ENCODE results near the gene EPHB1.

Gene EPHB1

GRCh38 chr3:135237371-135238143, 442.5 kb downstream of the EPHB1 start:
- Histone ChIP-seq H3K4me3 (ENCODE audit: low read depth, low read length) (no peak overlapping the region), H3K36me3 (replicated peaks) (no peaks in the 10 kb centered on the region), H3K27me3 (replicated peaks) (no peaks in the 10 kb centered on the region), H3K27ac (no peak overlapping the region)
- in situ Hi-C loops (cut with HindIII; ENCODE audit: low pct_ligation_motif_present, low sequenced_read_pairs) = no loop called here
- TF ChIP-seq CTCF (IDR thresholded peaks at IDR 0.05; ENCODE audit: low read depth, low read length, missing control alignments) = no peak
- no peak for DNase-seq

- TF ChIP-seq CTCF (IDR thresholded peaks at IDR 0.05; ENCODE audit: low read depth, low read length, missing control alignments) = no peak
- Histone ChIP-seq H3K27ac (no peak overlapping the region), H3K36me3 (replicated peaks) (no peaks in the 10 kb centered on the region), H3K27me3 (replicated peaks) (no peaks in the 10 kb centered on the region), H3K4me3 (ENCODE audit: low read depth, low read length) (no peak overlapping the region)
- DNase-seq = no peak
- in situ Hi-C loops (cut with HindIII; ENCODE audit: low pct_ligation_motif_present, low sequenced_read_pairs) = no loop called here
Observed at GRCh38 chr3:135238236-135238830, 443.3 kb downstream of the EPHB1 start.

GRCh38 chr3:135238871-135239614, 444.0 kb downstream of the EPHB1 start:
- Histone ChIP-seq H3K4me3 (ENCODE audit: low read depth, low read length) (no peak overlapping the region), H3K27me3 (replicated peaks) (no peaks in the 10 kb centered on the region), H3K27ac (no peak overlapping the region), H3K36me3 (replicated peaks) (no peaks in the 10 kb centered on the region)
- no peak for DNase-seq
- TF ChIP-seq CTCF (IDR thresholded peaks at IDR 0.05; ENCODE audit: low read depth, low read length, missing control alignments) = no peak
- in situ Hi-C loops (cut with HindIII; ENCODE audit: low pct_ligation_motif_present, low sequenced_read_pairs) = no loop called here

GRCh38 chr3:135239615-135239884, 444.5 kb downstream of the EPHB1 start:
- TF ChIP-seq CTCF (IDR thresholded peaks at IDR 0.05; ENCODE audit: low read depth, low read length, missing control alignments) = no peak
- Histone ChIP-seq H3K27me3 (replicated peaks) (no peaks in the 10 kb centered on the region), H3K36me3 (replicated peaks) (no peaks in the 10 kb centered on the region), H3K27ac (no peak overlapping the region), H3K4me3 (ENCODE audit: low read depth, low read length) (no peak overlapping the region)
- in situ Hi-C loops (cut with HindIII; ENCODE audit: low pct_ligation_motif_present, low sequenced_read_pairs) = no loop called here
- no peak for DNase-seq

GRCh38 chr3:135240426-135240825, 445.4 kb downstream of the EPHB1 start:
- no peak for TF ChIP-seq CTCF (IDR thresholded peaks at IDR 0.05; ENCODE audit: low read depth, low read length, missing control alignments)
- no peak for DNase-seq
- no peak overlapping the region for H3K4me3 ChIP-seq (ENCODE audit: low read depth, low read length)
- H3K36me3 ChIP-seq (replicated peaks) = no peaks in the 10 kb centered on the region
- in situ Hi-C loops (cut with HindIII; ENCODE audit: low pct_ligation_motif_present, low sequenced_read_pairs) = no loop called here
- no peak overlapping the region for H3K27ac ChIP-seq
- no peaks in the 10 kb centered on the region for H3K27me3 ChIP-seq (replicated peaks)

Measured in brain microvascular endothelial cell (primary cell).